Mesenchymal stem cell (in vitro differentiated cells and primary cell): ENCODE results near the gene GALNT2.

ENCODE experiments used
- DNase-seq: peaks from one replicate; pipeline ENCODE4 v3.0.0-alpha.2; 2013
- H2AFZ ChIP-seq: one replicate; pipeline ENCODE4 v1.6.1; 2013; ENCODE audit warnings: low read depth, mild to moderate bottlenecking, control low read depth, inconsistent platforms, low read length, moderate library complexity
- H2AK5ac ChIP-seq: 2 replicates; pipeline ENCODE4 v1.6.1; 2013; ENCODE audit warnings: low read length, moderate library complexity, mild to moderate bottlenecking, inconsistent platforms; ENCODE audit not compliant: severe bottlenecking
- H2BK120ac ChIP-seq: one replicate; pipeline ENCODE4 v1.6.1; 2013; ENCODE audit warnings: low read depth, mild to moderate bottlenecking, inconsistent platforms, low read length, moderate library complexity
- H2BK12ac ChIP-seq, 2 experiments: one replicate each; pipeline ENCODE4 v1.6.1; 2013; ENCODE audit warnings: inconsistent platforms in 2 of 2, low read length in 2 of 2, mild to moderate bottlenecking in 2 of 2, moderate library complexity in 2 of 2, control low read depth in 1 of 2
- H2BK15ac ChIP-seq: one replicate; pipeline ENCODE4 v1.6.1; 2013; ENCODE audit warnings: mild to moderate bottlenecking, low read depth, inconsistent platforms; ENCODE audit not compliant: poor library complexity, severe bottlenecking
- H2BK5ac ChIP-seq: 2 replicates; pipeline ENCODE4 v1.6.1; 2013; ENCODE audit warnings: low read depth, mild to moderate bottlenecking, low read length, control low read depth, inconsistent platforms; ENCODE audit not compliant: poor library complexity, severe bottlenecking
- H3K14ac ChIP-seq, 2 experiments: one replicate each; pipeline ENCODE4 v1.6.1; 2013; ENCODE audit warnings: inconsistent platforms in 2 of 2, low read length in 2 of 2, control low read depth in 1 of 2, mild to moderate bottlenecking in 1 of 2, moderate library complexity in 1 of 2
- H3K18ac ChIP-seq, 2 experiments: one replicate each; pipeline ENCODE4 v1.6.1; 2013; ENCODE audit warnings: inconsistent platforms in 2 of 2, low read length in 2 of 2, control low read depth in 1 of 2, low read depth in 1 of 2, mild to moderate bottlenecking in 1 of 2
- H3K23ac ChIP-seq, 2 experiments: one replicate each; pipeline ENCODE4 v1.6.1; 2013; ENCODE audit warnings: inconsistent platforms in 2 of 2, low read length in 2 of 2, mild to moderate bottlenecking in 2 of 2, moderate library complexity in 2 of 2, control low read depth in 1 of 2
- H3K27ac ChIP-seq: 2 replicates; pipeline ENCODE4 v1.5.1; 2013; ENCODE audit warnings: mild to moderate bottlenecking, moderate library complexity, low read length, control low read depth, inconsistent platforms; ENCODE audit not compliant: poor library complexity, severe bottlenecking
- H3K27me3 ChIP-seq, 2 experiments: 2 replicates each; pipeline versions ENCODE4 v1.6.1 to v1.7.0; 2013; ENCODE audit warnings: low read length in 2 of 2, mild to moderate bottlenecking in 2 of 2, moderate library complexity in 2 of 2, control low read depth in 1 of 2, inconsistent platforms in 1 of 2; ENCODE audit not compliant: control insufficient read depth in 1 of 2, insufficient read depth in 1 of 2
- H3K36me3 ChIP-seq, 2 experiments: 2 replicates each; pipeline versions ENCODE4 v1.6.1 to v1.7.0; 2013; ENCODE audit warnings: low read length in 2 of 2, control low read depth in 1 of 2, inconsistent platforms in 1 of 2, low read depth in 1 of 2, mild to moderate bottlenecking in 1 of 2; ENCODE audit not compliant: insufficient read depth in 2 of 2, control insufficient read depth in 1 of 2
- H3K4ac ChIP-seq, 2 experiments: one replicate each; pipeline ENCODE4 v1.6.1; 2013; ENCODE audit warnings: inconsistent platforms in 2 of 2, low read length in 2 of 2, mild to moderate bottlenecking in 2 of 2, moderate library complexity in 2 of 2, control low read depth in 1 of 2, low read depth in 1 of 2
- H3K4me1 ChIP-seq: 2 replicates; pipeline ENCODE4 v1.6.1; 2013; ENCODE audit warnings: low read depth, low read length, control low read depth; ENCODE audit not compliant: control insufficient read depth, insufficient read depth
- H3K4me2 ChIP-seq: 2 replicates; pipeline ENCODE4 v1.6.1; 2013; ENCODE audit warnings: low read length, mild to moderate bottlenecking, inconsistent platforms; ENCODE audit not compliant: poor library complexity, severe bottlenecking
- H3K4me3 ChIP-seq, 2 experiments: 2 replicates each; pipeline versions ENCODE4 v1.5.1 to v1.7.0; 2013; ENCODE audit warnings: low read length in 2 of 2, mild to moderate bottlenecking in 2 of 2, control low read depth in 1 of 2, low read depth in 1 of 2; ENCODE audit not compliant: insufficient read depth in 1 of 2
- H3K79me1 ChIP-seq: replicated peaks from 2 replicates; pipeline ENCODE4 v1.6.1; 2013; ENCODE audit warnings: mild to moderate bottlenecking, control low read depth, low read length, inconsistent platforms; ENCODE audit not compliant: poor library complexity, severe bottlenecking
- H3K9ac ChIP-seq: 2 replicates; pipeline ENCODE4 v1.7.0; 2013; ENCODE audit warnings: mild to moderate bottlenecking, low read length, moderate library complexity
- H3K9me3 ChIP-seq: 2 replicates; pipeline ENCODE4 v1.7.0; 2013; ENCODE audit warnings: mild to moderate bottlenecking, low read length; ENCODE audit not compliant: control insufficient read depth
- H4K8ac ChIP-seq: one replicate; pipeline ENCODE4 v1.6.1; 2013; ENCODE audit warnings: inconsistent platforms, mild to moderate bottlenecking, low read length, moderate library complexity
- H4K91ac ChIP-seq: one replicate; pipeline ENCODE4 v1.6.1; 2013; ENCODE audit warnings: mild to moderate bottlenecking, low read length, inconsistent platforms
- whole genome bisulfite sequencing: methylation state at CpG from one replicate; pipeline ENCODE4 v1.1.7; 2013; ENCODE audit warnings: mixed read lengths; 5-methylcytosine and 5-hydroxymethylcytosine counted together

GALNT2 gene

DNA sequence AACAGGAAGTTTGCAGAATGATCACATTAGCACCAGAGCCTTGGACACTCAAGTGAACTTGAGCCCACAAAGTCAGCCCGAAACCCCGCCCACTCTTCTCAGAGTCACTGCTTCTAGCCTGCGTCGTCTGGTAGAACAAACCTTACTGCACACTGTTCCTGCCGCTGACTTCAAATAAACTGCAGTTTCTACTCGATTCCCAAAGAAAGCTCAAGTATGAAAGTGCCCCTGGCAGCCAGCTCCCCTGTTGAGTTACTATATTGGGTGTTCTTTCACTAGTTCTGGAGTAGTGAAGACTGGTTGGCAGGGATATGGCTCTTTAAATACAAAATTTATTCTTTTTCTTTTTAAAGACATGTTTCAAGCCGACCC is 164.7 kb downstream of the GALNT2 start:
- Histone ChIP-seq H3K4me2 (peak overlapping the region; percentile 36), H2AFZ (no peak overlapping the region), H3K23ac (no peak overlapping the region), H3K4me1 (peaks cover 5% of the 10 kb centered on the region), H3K9ac (peak overlapping the region; percentile 93), H3K4me3 (peak overlapping the region in 1 of 2 experiments; percentile 71), H3K9me3 (no peaks in the 10 kb centered on the region), H3K27me3 (no peaks in the 10 kb centered on the region), H3K27ac (peak overlapping the region; percentile 15), H4K8ac (no peak overlapping the region), H2BK12ac (no peak overlapping the region), H3K18ac (no peak overlapping the region), H3K36me3 (peaks cover 4 to 11% of the 10 kb centered on the region in 2 experiments), H4K91ac (no peak overlapping the region), H2AK5ac (no peak overlapping the region), H3K14ac (no peak overlapping the region), H3K4ac (no peak overlapping the region), H2BK5ac (no peak overlapping the region), H2BK120ac (no peak overlapping the region), H2BK15ac (no peak overlapping the region), H3K79me1 (peaks cover 40% of the 10 kb centered on the region)
- peak; percentile 55 for DNase-seq
- 74% methylated on average over 7 of the region's 7 CpGs for WGBS

GRCh38 chr1:230232371-230232771 is 165.3 kb downstream of the GALNT2 start:
- peak; percentile 12 for DNase-seq
- Histone ChIP-seq H3K4me2 (peak overlapping the region; percentile 49), H3K4ac (no peak overlapping the region), H3K4me1 (peaks cover 5% of the 10 kb centered on the region), H2BK120ac (no peak overlapping the region), H3K23ac (no peak overlapping the region), H3K27me3 (no peaks in the 10 kb centered on the region), H2AK5ac (no peak overlapping the region), H4K91ac (no peak overlapping the region), H3K36me3 (peaks cover 4 to 17% of the 10 kb centered on the region in 2 experiments), H3K4me3 (peak overlapping the region in 1 of 2 experiments; percentile 71), H3K79me1 (peaks cover 40% of the 10 kb centered on the region), H2BK15ac (no peak overlapping the region), H3K18ac (no peak overlapping the region), H3K14ac (no peak overlapping the region), H2BK12ac (no peak overlapping the region), H3K27ac (no peak overlapping the region), H2AFZ (no peak overlapping the region), H4K8ac (no peak overlapping the region), H3K9me3 (no peaks in the 10 kb centered on the region), H3K9ac (peak overlapping the region; percentile 93), H2BK5ac (no peak overlapping the region)
- 48% methylated on average over 8 of the region's 10 CpGs for WGBS

DNA sequence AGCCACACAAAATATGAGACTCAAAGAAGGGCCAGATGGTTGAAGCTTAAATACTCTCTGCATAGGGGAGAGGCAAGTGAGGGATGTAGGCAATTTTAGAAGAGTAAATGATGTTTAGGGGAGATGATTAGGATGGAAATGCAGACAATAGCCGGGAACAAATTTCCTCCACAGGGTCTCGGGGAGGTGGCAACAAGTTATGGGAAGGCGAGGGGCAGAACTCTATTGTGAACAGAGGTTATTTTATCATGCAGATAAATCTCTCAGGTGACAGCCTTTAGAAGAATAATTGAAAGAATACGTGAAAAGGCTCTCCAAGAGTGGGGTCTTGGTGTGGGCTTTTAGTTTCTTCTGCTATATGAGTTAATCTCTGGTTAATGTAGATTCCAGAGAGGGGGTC is 166.7 kb downstream of the GALNT2 start:
- WGBS: 97% methylated on average over 4 of the region's 4 CpGs
- Histone ChIP-seq H3K18ac (no peak overlapping the region), H2BK15ac (no peak overlapping the region), H3K23ac (no peak overlapping the region), H3K27ac (no peak overlapping the region), H4K8ac (no peak overlapping the region), H3K4me1 (peaks cover 5% of the 10 kb centered on the region), H2BK120ac (no peak overlapping the region), H3K9me3 (no peaks in the 10 kb centered on the region), H3K4ac (no peak overlapping the region), H4K91ac (no peak overlapping the region), H3K9ac (no peak overlapping the region), H3K79me1 (peaks cover 41% of the 10 kb centered on the region), H3K4me2 (no peak overlapping the region), H3K27me3 (no peaks in the 10 kb centered on the region), H3K4me3 (no peak overlapping the region), H3K14ac (no peak overlapping the region), H3K36me3 (peaks cover 4 to 28% of the 10 kb centered on the region in 2 experiments), H2BK5ac (no peak overlapping the region), H2AFZ (no peak overlapping the region), H2BK12ac (no peak overlapping the region), H2AK5ac (no peak overlapping the region)
- no peak for DNase-seq

GRCh38 chr1:230235876-230236275 is 168.8 kb downstream of the GALNT2 start:
- Histone ChIP-seq H2BK12ac (no peak overlapping the region), H3K18ac (no peak overlapping the region), H3K4me2 (no peak overlapping the region), H2BK5ac (no peak overlapping the region), H3K4me3 (no peak overlapping the region), H3K27ac (no peak overlapping the region), H2AK5ac (no peak overlapping the region), H3K4me1 (peaks cover 3% of the 10 kb centered on the region), H3K9ac (no peak overlapping the region), H4K8ac (peak overlapping the region; percentile 32), H2BK15ac (no peak overlapping the region), H3K9me3 (no peaks in the 10 kb centered on the region), H3K4ac (no peak overlapping the region), H2AFZ (no peak overlapping the region), H4K91ac (no peak overlapping the region), H3K14ac (no peak overlapping the region), H3K79me1 (peaks cover 35% of the 10 kb centered on the region), H3K36me3 (peaks cover 10 to 42% of the 10 kb centered on the region in 2 experiments), H3K27me3 (no peaks in the 10 kb centered on the region), H3K23ac (no peak overlapping the region), H2BK120ac (no peak overlapping the region)
- WGBS: 87% methylated on average over 7 of the region's 7 CpGs
- no peak for DNase-seq
